ENCODE measurements around the gene NCAM2. TPM values are rescaled to one million over a fixed set of nuclear protein-coding genes. Genes with fewer than 3 reads are reported as not detected.

The NCAM2 gene
- total RNA-seq, 3 donors from 2014 or later: 2.9 to 14.1 (median 4.0) TPM

DNA sequence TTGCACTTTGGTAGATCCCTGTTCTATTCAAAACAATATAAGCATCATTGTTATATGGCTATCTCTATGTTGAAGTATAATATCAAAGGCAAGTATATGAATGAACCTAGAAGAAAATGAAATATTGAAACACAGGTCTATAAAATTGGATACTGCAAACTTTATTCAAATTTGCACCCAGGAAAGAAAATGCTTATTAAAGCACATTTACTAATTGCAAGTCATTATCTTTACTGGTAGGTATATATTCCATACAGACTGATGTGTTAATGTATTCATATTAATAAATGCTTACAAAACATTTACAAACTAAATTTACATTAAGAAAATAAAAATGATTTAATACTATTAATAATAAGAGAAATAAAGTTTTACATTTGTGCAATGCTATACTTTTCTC is 469.8 kb downstream of the NCAM2 start:
- Histone ChIP-seq H3K4me3 (no peak overlapping the region), H3K9me3 (no peaks in the 10 kb centered on the region), H3K36me3 (ENCODE audit: low read depth) (no peaks in the 10 kb centered on the region), H3K4me1 (ENCODE audit: low read depth) (no peaks in the 10 kb centered on the region)
- intact Hi-C loops (cut with DNase I, micrococcal nuclease): no loop called here
- no peak for TF ChIP-seq CTCF (IDR thresholded peaks at IDR 0.05)
- no peak for DNase-seq
- no peak for ATAC-seq

DNA sequence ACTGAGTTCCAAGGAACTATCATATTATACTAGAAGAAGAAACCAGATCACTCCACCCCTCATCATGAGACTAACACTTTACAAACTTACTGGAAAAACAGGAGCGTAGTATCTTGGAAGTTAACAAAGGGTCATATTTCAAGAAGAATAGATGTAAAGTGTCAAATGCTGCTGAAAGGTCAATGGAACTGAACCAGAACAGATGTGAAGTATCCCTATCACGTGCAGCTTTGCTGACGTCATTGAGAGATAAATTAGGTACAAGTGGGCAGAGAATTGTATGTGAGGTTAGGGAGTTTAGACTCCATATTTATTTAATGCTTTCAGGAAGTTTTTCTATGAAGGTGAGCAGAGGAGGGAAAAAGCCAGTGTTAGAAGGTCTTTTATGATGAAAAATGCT is 483.0 kb downstream of the NCAM2 start:
- Histone ChIP-seq H3K36me3 (ENCODE audit: low read depth) (no peaks in the 10 kb centered on the region), H3K9me3 (peaks cover 21% of the 10 kb centered on the region), H3K4me3 (no peak overlapping the region), H3K4me1 (ENCODE audit: low read depth) (no peaks in the 10 kb centered on the region)
- TF ChIP-seq CTCF (IDR thresholded peaks at IDR 0.05): no peak
- intact Hi-C loops (cut with DNase I, micrococcal nuclease): no loop called here
- DNase-seq (no peak), ATAC-seq (no peak)

- Histone ChIP-seq H3K4me3 (no peak overlapping the region), H3K4me1 (ENCODE audit: low read depth) (no peaks in the 10 kb centered on the region), H3K36me3 (ENCODE audit: low read depth) (no peaks in the 10 kb centered on the region), H3K9me3 (peaks cover 3% of the 10 kb centered on the region)
- TF ChIP-seq CTCF (IDR thresholded peaks at IDR 0.05): no peak
- ATAC-seq: no peak
- no peak for DNase-seq
- intact Hi-C loops (cut with DNase I, micrococcal nuclease): no loop called here
Measured at GRCh38 chr21:21508859-21509258, 510.6 kb downstream of the NCAM2 start.

GRCh38 chr21:21530680-21531079 is 532.5 kb downstream of the NCAM2 start:
- TF ChIP-seq CTCF (IDR thresholded peaks at IDR 0.05): no peak
- DNase-seq (no peak), ATAC-seq (no peak)
- Histone ChIP-seq H3K9me3 (no peaks in the 10 kb centered on the region), H3K36me3 (ENCODE audit: low read depth) (no peaks in the 10 kb centered on the region), H3K4me3 (no peak overlapping the region), H3K4me1 (ENCODE audit: low read depth) (no peaks in the 10 kb centered on the region)
- intact Hi-C loops (cut with DNase I, micrococcal nuclease): no loop called here

GRCh38 chr21:21547368-21547953 is 549.3 kb downstream of the NCAM2 start:
- Histone ChIP-seq H3K4me3 (no peak overlapping the region), H3K9me3 (peaks cover 2% of the 10 kb centered on the region), H3K36me3 (ENCODE audit: low read depth) (no peaks in the 10 kb centered on the region), H3K4me1 (ENCODE audit: low read depth) (no peaks in the 10 kb centered on the region)
- no peak for DNase-seq
- TF ChIP-seq CTCF (IDR thresholded peaks at IDR 0.05): no peak
- no peak for ATAC-seq
- intact Hi-C loops (cut with DNase I, micrococcal nuclease): no loop called here
